NCI-H526 treated with DMSO at 0.1 percent for 48 hours (cell line): ENCODE results near the gene GOLGA8M.
A peak's percentile ranks its signal among the peaks of the same experiment; 100 is the strongest.
"Not testable (repeated sequence)": the region's sequence is repeated elsewhere in the genome, so short reads cannot be mapped to it uniquely, and the experiment has no call there.

Experiments
- DNase-seq: peaks from one replicate; lab custom pipeline; 2025; lab: John Stamatoyannopoulos, UW

Gene GOLGA8M

GRCh38 chr15:28712270-28712669, at the start of gene GOLGA8M:
TSS of gene GOLGA8M (minus strand) at chr15:28712421. CDS start at chr15:28712323, 98 bp downstream.
- not testable (repeated sequence) for DNase-seq

- DNase-seq = not testable (repeated sequence)
These were observed 30.7 kb upstream of the GOLGA8M start for GRCh38 chr15:28742890-28743289.

GRCh38 chr15:28738590-28739292, 26.5 kb upstream of the GOLGA8M start:
- DNase-seq = not testable (repeated sequence)

- DNase-seq = not testable (repeated sequence)
These were observed 26.0 kb upstream of the GOLGA8M start for GRCh38 chr15:28738200-28738561.

- DNase-seq = not testable (repeated sequence)
These were observed 25.4 kb upstream of the GOLGA8M start for GRCh38 chr15:28737521-28738199.

- peak; percentile 58 for DNase-seq
These were observed 15.8 kb upstream of the GOLGA8M start for GRCh38 chr15:28728061-28728460.

- DNase-seq = not testable (repeated sequence)
These were observed 14.8 kb upstream of the GOLGA8M start for GRCh38 chr15:28727026-28727425.

- no peak for DNase-seq
These were observed 13.9 kb upstream of the GOLGA8M start for GRCh38 chr15:28726102-28726501.

GRCh38 chr15:28725556-28725955, 13.3 kb upstream of the GOLGA8M start:
- no peak for DNase-seq

GRCh38 chr15:28723986-28724385, 11.8 kb upstream of the GOLGA8M start:
- DNase-seq = not testable (repeated sequence)

- not testable (repeated sequence) for DNase-seq
These were observed 7.4 kb upstream of the GOLGA8M start for GRCh38 chr15:28719626-28720025.

- DNase-seq = not testable (repeated sequence)
These were observed 6.4 kb upstream of the GOLGA8M start for GRCh38 chr15:28718576-28718975.

GRCh38 chr15:28714176-28714575, 2.0 kb upstream of the GOLGA8M start:
- not testable (repeated sequence) for DNase-seq

- not testable (repeated sequence) for DNase-seq
These were observed 8.3 kb downstream of the GOLGA8M start for GRCh38 chr15:28703927-28704326.

- not testable (repeated sequence) for DNase-seq
These were observed 9.8 kb downstream of the GOLGA8M start for GRCh38 chr15:28702427-28702826.

- DNase-seq = not testable (repeated sequence)
These were observed 18.0 kb downstream of the GOLGA8M start for GRCh38 chr15:28694006-28694751.

GRCh38 chr15:28693021-28693420, 19.2 kb downstream of the GOLGA8M start:
- DNase-seq = not testable (repeated sequence)

GRCh38 chr15:28673533-28673932, 38.7 kb downstream of the GOLGA8M start:
- not testable (repeated sequence) for DNase-seq

GRCh38 chr15:28672122-28672521, 40.1 kb downstream of the GOLGA8M start:
- DNase-seq = not testable (repeated sequence)

- DNase-seq = not testable (repeated sequence)
These were observed 45.8 kb downstream of the GOLGA8M start for GRCh38 chr15:28666402-28666801.

- not testable (repeated sequence) for DNase-seq
These were observed 47.6 kb downstream of the GOLGA8M start for GRCh38 chr15:28664575-28664974.

- not testable (repeated sequence) for DNase-seq
These were observed 48.5 kb downstream of the GOLGA8M start for GRCh38 chr15:28663717-28664116.
